ENCODE results near the gene NXPH2. TPM values are rescaled to one million over a fixed set of nuclear protein-coding genes. Genes with fewer than 3 reads are reported as not detected.

NXPH2 gene
- total RNA-seq, 2 donors from 2014 or later: 0.48 to 1.3 TPM

DNA sequence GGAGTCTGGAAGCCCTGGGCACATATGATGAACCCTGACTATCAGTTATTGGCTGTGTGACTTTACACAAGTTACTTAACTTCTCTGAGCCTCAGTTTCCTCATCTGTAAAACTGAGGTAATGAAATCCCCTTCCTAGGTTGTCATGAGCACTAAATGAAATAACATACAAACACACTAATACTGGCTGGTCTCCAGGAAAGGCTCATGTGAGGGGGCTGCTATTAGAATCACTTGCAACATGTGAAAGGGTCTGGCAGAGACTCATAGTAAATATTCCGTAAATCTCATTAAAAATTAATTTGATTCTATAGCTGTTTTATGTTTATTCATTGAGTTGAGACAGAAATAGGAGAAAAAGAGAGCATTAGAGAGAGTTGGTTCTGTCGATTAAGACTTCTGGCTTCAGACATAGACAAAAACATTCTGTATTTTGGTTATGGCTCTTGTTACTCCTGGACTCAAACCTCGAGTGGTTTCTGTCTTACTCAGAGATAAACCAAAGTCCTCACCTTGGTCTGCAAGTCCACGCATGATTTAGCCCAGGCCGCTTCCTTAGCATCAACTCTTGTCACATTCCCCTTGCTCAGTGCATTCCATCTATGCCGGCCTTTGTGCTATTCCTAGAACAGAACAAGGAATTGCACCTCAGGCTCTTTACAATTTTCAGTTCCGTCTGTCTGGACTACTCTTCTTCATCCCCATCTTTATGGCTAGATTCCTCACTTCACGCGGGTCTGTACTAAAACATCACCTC lies 139.1 kb downstream of the NXPH2 start:
- H3K4me3 ChIP-seq: no peak overlapping the region
- H3K9me3 ChIP-seq: no peaks in the 10 kb centered on the region
- DNase-seq (ENCODE audit: low spot score): no peak
- no peaks in the 10 kb centered on the region for H3K36me3 ChIP-seq
- no peak overlapping the region for H3K27ac ChIP-seq
- TF ChIP-seq, protein P1, sequence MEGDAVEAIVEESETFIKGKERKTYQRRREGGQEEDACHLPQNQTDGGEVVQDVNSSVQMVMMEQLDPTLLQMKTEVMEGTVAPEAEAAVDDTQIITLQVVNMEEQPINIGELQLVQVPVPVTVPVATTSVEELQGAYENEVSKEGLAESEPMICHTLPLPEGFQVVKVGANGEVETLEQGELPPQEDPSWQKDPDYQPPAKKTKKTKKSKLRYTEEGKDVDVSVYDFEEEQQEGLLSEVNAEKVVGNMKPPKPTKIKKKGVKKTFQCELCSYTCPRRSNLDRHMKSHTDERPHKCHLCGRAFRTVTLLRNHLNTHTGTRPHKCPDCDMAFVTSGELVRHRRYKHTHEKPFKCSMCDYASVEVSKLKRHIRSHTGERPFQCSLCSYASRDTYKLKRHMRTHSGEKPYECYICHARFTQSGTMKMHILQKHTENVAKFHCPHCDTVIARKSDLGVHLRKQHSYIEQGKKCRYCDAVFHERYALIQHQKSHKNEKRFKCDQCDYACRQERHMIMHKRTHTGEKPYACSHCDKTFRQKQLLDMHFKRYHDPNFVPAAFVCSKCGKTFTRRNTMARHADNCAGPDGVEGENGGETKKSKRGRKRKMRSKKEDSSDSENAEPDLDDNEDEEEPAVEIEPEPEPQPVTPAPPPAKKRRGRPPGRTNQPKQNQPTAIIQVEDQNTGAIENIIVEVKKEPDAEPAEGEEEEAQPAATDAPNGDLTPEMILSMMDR (IDR thresholded peaks at IDR 0.05): no peak
- no peaks in the 10 kb centered on the region for H3K4me1 ChIP-seq
- no peaks in the 10 kb centered on the region for H3K27me3 ChIP-seq

DNA sequence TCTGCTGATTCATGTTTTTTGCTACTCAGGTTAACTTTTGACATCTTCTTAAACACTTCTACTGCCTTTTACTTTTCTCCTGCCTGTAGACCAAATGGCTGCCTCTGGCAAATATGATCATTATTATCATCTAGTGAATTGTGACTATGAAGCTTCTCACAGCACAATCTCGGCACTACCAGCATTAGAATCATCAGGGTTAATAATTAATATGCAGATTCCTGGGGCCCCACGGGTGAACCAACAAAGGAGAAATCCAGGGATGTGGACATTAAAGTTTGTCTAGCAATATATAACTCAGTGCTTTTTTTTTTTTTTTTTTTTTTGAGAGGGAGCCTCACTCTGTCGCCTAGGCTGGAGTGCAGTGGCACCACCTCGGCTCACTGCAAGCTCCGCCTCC lies 142.5 kb downstream of the NXPH2 start:
- H3K4me3 ChIP-seq: no peak overlapping the region
- no peaks in the 10 kb centered on the region for H3K4me1 ChIP-seq
- H3K27ac ChIP-seq: no peak overlapping the region
- H3K27me3 ChIP-seq: no peaks in the 10 kb centered on the region
- H3K36me3 ChIP-seq: no peaks in the 10 kb centered on the region
- TF ChIP-seq, protein P1 (IDR thresholded peaks at IDR 0.05): no peak
- no peak for DNase-seq (ENCODE audit: low spot score)
- H3K9me3 ChIP-seq: peaks cover 0 to 3% of the 10 kb centered on the region in 2 donors

DNA sequence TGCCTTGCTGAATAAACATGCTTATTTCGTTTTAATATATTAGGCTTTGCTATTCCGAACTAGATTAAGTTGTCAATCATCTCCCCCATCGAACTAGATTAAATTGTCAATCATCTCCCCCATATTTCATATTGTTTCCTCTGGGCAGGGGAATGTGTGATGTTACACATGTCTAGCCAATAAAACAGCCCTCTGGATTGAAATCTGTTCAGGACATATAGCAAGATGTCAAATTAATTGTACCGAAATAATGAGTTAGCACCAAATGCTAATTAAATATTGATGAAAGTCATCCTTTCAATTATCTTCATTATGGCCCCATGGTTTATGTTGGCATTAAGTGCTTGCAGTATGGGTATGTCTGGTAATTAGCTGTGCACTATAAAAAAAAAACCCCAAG lies 143.1 kb downstream of the NXPH2 start:
- H3K4me3 ChIP-seq: no peak overlapping the region
- H3K4me1 ChIP-seq: no peaks in the 10 kb centered on the region
- TF ChIP-seq, protein P1 (IDR thresholded peaks at IDR 0.05): no peak
- no peaks in the 10 kb centered on the region for H3K36me3 ChIP-seq
- no peak overlapping the region for H3K27ac ChIP-seq
- DNase-seq (ENCODE audit: low spot score): no peak
- H3K27me3 ChIP-seq: no peaks in the 10 kb centered on the region
- H3K9me3 ChIP-seq: peaks cover 0 to 3% of the 10 kb centered on the region in 2 donors

DNA sequence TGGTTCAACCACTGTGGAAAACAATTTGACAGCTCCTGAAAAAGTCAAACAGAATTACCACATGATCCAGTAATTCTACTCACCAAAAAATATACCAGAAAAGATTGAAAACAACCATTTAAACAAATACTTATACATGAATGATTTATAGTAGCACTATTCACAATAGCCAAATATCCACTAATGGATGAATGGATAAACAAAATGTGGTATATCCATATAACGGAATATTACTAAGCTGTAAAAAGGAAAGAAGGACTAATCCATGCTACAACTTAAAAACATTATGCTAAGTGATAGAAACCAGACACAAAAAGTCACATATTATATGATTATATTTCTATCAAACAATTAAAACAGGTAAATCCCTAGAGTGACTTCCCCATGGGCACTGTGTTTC lies 147.1 kb downstream of the NXPH2 start:
- TF ChIP-seq, protein P1 (IDR thresholded peaks at IDR 0.05): no peak
- no peak overlapping the region for H3K27ac ChIP-seq
- no peaks in the 10 kb centered on the region for H3K36me3 ChIP-seq
- DNase-seq (ENCODE audit: low spot score): no peak
- no peak overlapping the region for H3K4me3 ChIP-seq
- H3K27me3 ChIP-seq: no peaks in the 10 kb centered on the region
- no peaks in the 10 kb centered on the region for H3K4me1 ChIP-seq
- H3K9me3 ChIP-seq: peaks cover 0 to 3% of the 10 kb centered on the region in 2 donors

DNA sequence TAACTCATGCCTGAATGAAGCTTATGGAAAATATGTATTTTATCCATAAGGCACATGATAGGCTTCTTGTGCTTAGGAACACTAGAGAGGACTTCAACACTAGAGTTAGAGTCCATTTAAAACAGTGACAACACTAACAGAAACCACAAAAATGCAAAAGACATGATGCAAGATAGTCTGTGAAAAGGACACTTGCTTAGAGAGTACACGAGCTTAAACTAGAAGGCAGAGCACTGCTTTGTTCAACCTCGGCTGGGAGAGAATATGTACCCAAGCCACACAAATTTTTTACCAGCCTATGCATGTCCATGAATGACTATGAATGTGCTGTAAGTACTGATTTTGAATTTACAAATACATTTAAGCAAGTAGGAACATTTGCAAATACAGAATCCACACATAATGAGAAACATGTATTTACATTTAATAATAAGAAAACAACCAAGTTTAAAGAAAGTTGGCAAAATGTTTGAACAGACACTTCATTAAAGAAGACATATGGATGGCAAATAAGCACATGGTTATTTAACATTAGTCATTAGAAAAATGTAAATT lies 148.0 kb downstream of the NXPH2 start:
- Histone ChIP-seq H3K27ac (no peak overlapping the region), H3K4me3 (no peak overlapping the region), H3K9me3 (peaks cover 0 to 3% of the 10 kb centered on the region in 2 donors), H3K36me3 (no peaks in the 10 kb centered on the region), H3K27me3 (no peaks in the 10 kb centered on the region), H3K4me1 (no peaks in the 10 kb centered on the region)
- DNase-seq (ENCODE audit: low spot score): no peak
- TF ChIP-seq, protein P1 (IDR thresholded peaks at IDR 0.05): no peak
